ENCODE data around the gene TMEM97. TPM values are rescaled to one million over a fixed set of nuclear protein-coding genes. Genes with fewer than 3 reads are reported as not detected.

Gene TMEM97
- total RNA-seq, 2 donors from 2014 or later: 11.8 to 127 TPM

GRCh38 chr17:28274591-28275265 lies 44.3 kb upstream of the TMEM97 start:
- TF ChIP-seq POLR2AphosphoS5 (IDR thresholded peaks at IDR 0.05) (no peak), POLR2A (IDR thresholded peaks at IDR 0.05) (no peak), CTCF (IDR thresholded peaks at IDR 0.05) (no peak)
- H3K36me3 ChIP-seq: no peaks in the 10 kb centered on the region
- 62% methylated on average over 9 of the region's 9 CpGs for WGBS
- no peaks in the 10 kb centered on the region for H3K27me3 ChIP-seq (replicated peaks; ENCODE audit: insufficient read depth)
- no peak overlapping the region for H3K4me3 ChIP-seq
- no peak for DNase-seq (ENCODE audit: low spot score)
- intact Hi-C loops (cut with DNase I): no loop called here
- no peak overlapping the region for H3K27ac ChIP-seq
- H3K4me1 ChIP-seq (replicated peaks): no peaks in the 10 kb centered on the region
- no peaks in the 10 kb centered on the region for H3K9me3 ChIP-seq

GRCh38 chr17:28276011-28276410 lies 43.0 kb upstream of the TMEM97 start:
- no peaks in the 10 kb centered on the region for H3K36me3 ChIP-seq
- intact Hi-C loops (cut with DNase I): no loop called here
- DNase-seq (ENCODE audit: low spot score): no peak
- H3K4me1 ChIP-seq (replicated peaks): no peaks in the 10 kb centered on the region
- H3K9me3 ChIP-seq: no peaks in the 10 kb centered on the region
- TF ChIP-seq CTCF (IDR thresholded peaks at IDR 0.05) (no peak), POLR2A (IDR thresholded peaks at IDR 0.05) (no peak), POLR2AphosphoS5 (IDR thresholded peaks at IDR 0.05) (no peak)
- H3K27me3 ChIP-seq (replicated peaks; ENCODE audit: insufficient read depth): no peaks in the 10 kb centered on the region
- H3K27ac ChIP-seq: no peak overlapping the region
- no peak overlapping the region for H3K4me3 ChIP-seq
- WGBS: 97% methylated on average over 6 of the region's 6 CpGs

GRCh38 chr17:28279411-28279810 lies 39.6 kb upstream of the TMEM97 start:
- whole genome bisulfite sequencing: 84% methylated on average over 6 of the region's 6 CpGs
- no peaks in the 10 kb centered on the region for H3K4me1 ChIP-seq (replicated peaks)
- no peaks in the 10 kb centered on the region for H3K36me3 ChIP-seq
- intact Hi-C loops (cut with DNase I): no loop called here
- no peak overlapping the region for H3K4me3 ChIP-seq
- no peaks in the 10 kb centered on the region for H3K27me3 ChIP-seq (replicated peaks; ENCODE audit: insufficient read depth)
- no peak overlapping the region for H3K27ac ChIP-seq
- no peak for DNase-seq (ENCODE audit: low spot score)
- TF ChIP-seq POLR2AphosphoS5 (IDR thresholded peaks at IDR 0.05): no peak
- TF ChIP-seq POLR2A (IDR thresholded peaks at IDR 0.05): no peak
- no peak for TF ChIP-seq CTCF (IDR thresholded peaks at IDR 0.05)
- H3K9me3 ChIP-seq: no peaks in the 10 kb centered on the region

- intact Hi-C loops (cut with DNase I): no loop called here
- Histone ChIP-seq H3K27me3 (replicated peaks; ENCODE audit: insufficient read depth) (no peaks in the 10 kb centered on the region), H3K36me3 (no peaks in the 10 kb centered on the region), H3K4me1 (replicated peaks) (no peaks in the 10 kb centered on the region), H3K27ac (no peak overlapping the region), H3K9me3 (no peaks in the 10 kb centered on the region), H3K4me3 (no peak overlapping the region)
- 91% methylated on average over 3 of the region's 3 CpGs for WGBS
- TF ChIP-seq POLR2AphosphoS5 (IDR thresholded peaks at IDR 0.05) (no peak), POLR2A (IDR thresholded peaks at IDR 0.05) (no peak), CTCF (IDR thresholded peaks at IDR 0.05) (no peak)
- no peak for DNase-seq (ENCODE audit: low spot score)
Observed at GRCh38 chr17:28280826-28281225, 38.2 kb upstream of the TMEM97 start.

GRCh38 chr17:28282596-28282995 lies 36.4 kb upstream of the TMEM97 start:
- TF ChIP-seq CTCF (IDR thresholded peaks at IDR 0.05) (no peak), POLR2A (IDR thresholded peaks at IDR 0.05) (no peak), POLR2AphosphoS5 (IDR thresholded peaks at IDR 0.05) (no peak)
- no peaks in the 10 kb centered on the region for H3K4me1 ChIP-seq (replicated peaks)
- H3K36me3 ChIP-seq: no peaks in the 10 kb centered on the region
- no peak for DNase-seq (ENCODE audit: low spot score)
- H3K4me3 ChIP-seq: no peak overlapping the region
- no peaks in the 10 kb centered on the region for H3K27me3 ChIP-seq (replicated peaks; ENCODE audit: insufficient read depth)
- H3K27ac ChIP-seq: no peak overlapping the region
- intact Hi-C loops (cut with DNase I): no loop called here
- H3K9me3 ChIP-seq: no peaks in the 10 kb centered on the region
- WGBS: 39% methylated on average over 7 of the region's 7 CpGs

Data from prostate gland (tissue), 2 donors.